Gastrocnemius medialis (tissue), 4 donors: ENCODE measurements around the gene ANO3.

ENCODE experiments used
- CTCF ChIP-seq, 5 experiments: fragments of 450-650 bp in 3 of 5; fragments of 200-600 bp in 2 of 5; sonication (generic) in 2 of 5; IDR thresholded peaks in 4 of 5; conservative IDR thresholded peaks in 1 of 5; 1 replicate in 4 of 5; 2 replicates in 1 of 5; pipeline ENCODE4 v1.5.1; 2016 to 2019; ENCODE audit warnings: antibody characterized with exemption in 5 of 5, mild to moderate bottlenecking in 3 of 5, moderate library complexity in 3 of 5
- POLR2A ChIP-seq, 2 donors: fragments of 450-650 bp; IDR thresholded peaks; one replicate each; pipeline ENCODE4 v1.6.1; 2017; ENCODE audit warnings: antibody characterized with exemption in 2 of 2, mild to moderate bottlenecking in 2 of 2, moderate library complexity in 2 of 2

GRCh38 chr11:26675233-26675928 is 343.5 kb downstream of the ANO3 start:
- TF ChIP-seq POLR2A (IDR thresholded peaks at IDR 0.05) = no peak
- TF ChIP-seq CTCF (IDR thresholded peaks at IDR 0.05 in 4 of 5, conservative IDR thresholded peaks at IDR 0.05 in 1 of 5) = no peak
